ENCODE measurements around the gene AKT3.
"Not testable (repeated sequence)": the region's sequence is repeated elsewhere in the genome, so short reads cannot be mapped to it uniquely, and the experiment has no call there.

Gene AKT3

GRCh38 chr1:243850202-243850451 lies at the start of gene AKT3:
Gene AKT3 (minus strand): TSS chr1:243850243. CDS start chr1:243843170, 7,073 bp downstream.
- peak; percentile 79 for DNase-seq (ENCODE audit: low spot score)

- no peak for DNase-seq (ENCODE audit: low spot score)
Observed at GRCh38 chr1:243898278-243898677, 48.2 kb upstream of the AKT3 start.

- DNase-seq (ENCODE audit: low spot score): no peak
Observed at GRCh38 chr1:243896313-243896712, 46.3 kb upstream of the AKT3 start.

- no peak for DNase-seq (ENCODE audit: low spot score)
Observed at GRCh38 chr1:243892456-243892855, 42.4 kb upstream of the AKT3 start.

DNA sequence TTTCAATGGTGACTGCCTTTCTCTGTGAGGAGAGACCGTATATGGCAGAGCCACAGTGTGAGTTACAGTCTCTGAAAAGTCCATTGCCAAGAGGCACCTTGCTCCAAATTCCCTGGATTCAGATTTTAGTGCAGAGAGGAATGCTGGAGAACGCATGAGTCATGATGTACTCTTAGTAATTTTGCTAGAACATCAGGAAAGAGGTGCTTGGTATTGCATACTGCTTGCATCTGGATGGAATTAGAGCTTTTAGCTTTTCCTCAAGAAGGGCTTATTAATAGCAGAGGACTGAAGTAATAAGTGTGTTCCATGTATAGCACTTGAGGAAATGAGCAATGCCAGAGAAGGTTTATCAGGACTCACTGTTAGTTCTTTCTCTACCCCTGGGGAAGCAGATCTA lies 40.5 kb upstream of the AKT3 start:
- DNase-seq (ENCODE audit: low spot score): no peak

GRCh38 chr1:243885806-243886205 lies 35.8 kb upstream of the AKT3 start:
- DNase-seq (ENCODE audit: low spot score): no peak

- no peak for DNase-seq (ENCODE audit: low spot score)
Observed at GRCh38 chr1:243884603-243885002, 34.6 kb upstream of the AKT3 start.

- DNase-seq (ENCODE audit: low spot score): no peak
Observed at GRCh38 chr1:243883551-243883950, 33.5 kb upstream of the AKT3 start.

DNA sequence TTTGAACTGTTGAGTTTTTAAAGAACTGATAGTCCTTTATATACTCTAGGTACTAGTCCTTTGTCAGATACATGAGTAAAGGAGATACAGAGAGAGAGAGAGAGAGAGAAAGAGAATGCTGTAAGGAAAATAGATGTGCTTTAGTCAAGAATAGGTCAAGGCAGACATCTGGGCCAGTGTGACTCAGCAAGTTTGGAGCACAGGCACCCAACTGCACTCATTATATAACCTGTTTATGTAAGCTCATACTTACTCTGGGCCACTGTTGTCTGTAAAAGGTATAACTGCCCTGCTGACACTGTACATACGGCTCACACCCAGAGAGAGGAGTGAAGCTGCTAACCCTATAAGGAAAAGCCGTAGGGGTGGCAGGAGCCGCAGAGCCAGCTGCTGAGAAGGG lies 32.2 kb upstream of the AKT3 start:
- DNase-seq (ENCODE audit: low spot score): no peak

DNA sequence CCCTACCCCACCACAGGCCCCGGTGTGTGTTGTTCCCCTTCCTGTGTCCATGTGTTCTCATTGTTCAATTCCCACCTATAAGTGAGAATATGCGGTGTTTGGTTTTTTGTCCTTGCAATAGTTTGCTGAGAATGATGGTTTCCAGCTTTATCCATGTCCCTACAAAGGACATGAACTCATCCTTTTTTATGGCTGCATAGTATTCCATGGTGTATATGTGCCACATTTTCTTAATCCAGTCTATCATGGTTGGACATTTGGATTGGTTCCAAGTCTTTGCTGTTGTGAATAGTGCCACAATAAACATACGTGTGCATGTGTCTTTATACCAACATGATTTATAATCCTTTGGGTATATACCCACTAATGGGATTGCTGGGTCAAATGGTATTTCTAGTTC lies 27.0 kb upstream of the AKT3 start:
- not testable (repeated sequence) for DNase-seq (ENCODE audit: low spot score)

DNA sequence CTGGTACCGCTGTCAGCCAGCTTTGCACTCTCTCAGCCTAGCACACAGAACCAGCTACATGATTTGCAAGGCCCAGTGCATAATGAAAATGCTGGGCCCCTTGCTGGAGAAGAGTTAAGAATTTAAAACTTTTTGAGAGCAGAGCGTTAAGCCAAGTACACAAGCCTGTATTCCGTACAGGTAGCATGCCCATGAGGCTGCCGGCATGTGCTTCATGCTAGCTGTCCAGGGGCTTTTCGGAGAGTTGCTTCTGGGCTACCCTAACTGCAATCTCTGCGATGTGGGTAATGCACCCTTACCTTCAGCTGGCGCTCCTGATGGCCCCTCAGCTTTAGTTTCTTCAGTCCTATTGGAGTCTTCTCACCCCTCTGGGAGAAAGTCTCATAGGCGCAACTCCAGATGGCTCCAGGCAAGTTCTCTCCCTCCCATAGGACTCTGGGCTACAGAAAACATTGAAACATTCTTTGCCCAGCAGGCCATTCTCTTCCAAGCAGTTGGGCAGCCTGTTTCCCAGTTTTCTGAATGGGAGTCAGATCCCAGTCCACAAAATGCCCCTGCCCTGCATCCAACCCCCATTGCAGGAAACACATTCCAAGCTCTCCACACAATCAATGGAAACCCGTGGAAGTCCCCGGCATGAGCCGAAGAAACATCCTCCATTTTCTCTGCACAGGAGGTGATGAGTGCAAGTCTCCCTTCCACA lies 5.7 kb upstream of the AKT3 start:
- no peak for DNase-seq (ENCODE audit: low spot score)

GRCh38 chr1:243851765-243852164 lies 1.7 kb upstream of the AKT3 start:
- no peak for DNase-seq (ENCODE audit: low spot score)

GRCh38 chr1:243851257-243851756 lies 1.3 kb upstream of the AKT3 start:
- no peak for DNase-seq (ENCODE audit: low spot score)

GRCh38 chr1:243850452-243851256 lies 611 bp upstream of the AKT3 start:
- peak; percentile 27 for DNase-seq (ENCODE audit: low spot score)

- peak; percentile 15 for DNase-seq (ENCODE audit: low spot score)
Observed at GRCh38 chr1:243849421-243850201, 432 bp downstream of the AKT3 start.

- DNase-seq (ENCODE audit: low spot score): peak; percentile 43
Observed at GRCh38 chr1:243848858-243849420, 1.1 kb downstream of the AKT3 start.

DNA sequence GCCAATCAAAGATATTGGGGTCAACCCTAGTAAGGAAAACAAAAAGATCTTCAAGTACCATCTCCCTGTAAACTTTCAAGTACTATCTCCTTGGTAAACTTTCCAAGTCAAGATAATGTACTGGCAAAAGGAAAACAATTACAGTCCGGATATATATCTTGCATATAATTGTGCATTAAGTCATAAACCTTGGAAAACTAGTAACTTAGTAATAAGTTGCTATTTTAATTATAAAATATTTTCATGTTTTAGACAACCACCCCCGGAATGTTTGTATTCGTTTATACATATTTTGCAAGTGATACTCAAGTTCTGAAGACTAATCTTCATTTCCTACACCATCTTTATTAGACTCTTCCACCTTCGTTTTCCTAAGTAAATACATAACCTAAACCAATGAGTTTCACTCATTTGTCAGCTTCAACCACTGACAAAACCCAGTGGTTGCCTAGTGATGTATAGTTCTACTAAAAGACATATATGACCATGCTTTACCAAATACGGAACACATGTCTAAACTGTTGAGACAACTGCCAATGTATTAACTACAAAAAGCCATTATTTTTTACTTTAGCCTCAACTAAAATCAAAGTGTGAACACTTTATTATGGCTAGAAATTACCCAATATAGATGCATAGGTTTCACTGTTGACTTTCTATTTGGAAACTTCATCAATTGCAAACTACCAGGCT lies 1.7 kb downstream of the AKT3 start:
- no peak for DNase-seq (ENCODE audit: low spot score)

- no peak for DNase-seq (ENCODE audit: low spot score)
Observed at GRCh38 chr1:243846761-243847160, 3.3 kb downstream of the AKT3 start.

- DNase-seq (ENCODE audit: low spot score): no peak
Observed at GRCh38 chr1:243845888-243846287, 4.2 kb downstream of the AKT3 start.

DNA sequence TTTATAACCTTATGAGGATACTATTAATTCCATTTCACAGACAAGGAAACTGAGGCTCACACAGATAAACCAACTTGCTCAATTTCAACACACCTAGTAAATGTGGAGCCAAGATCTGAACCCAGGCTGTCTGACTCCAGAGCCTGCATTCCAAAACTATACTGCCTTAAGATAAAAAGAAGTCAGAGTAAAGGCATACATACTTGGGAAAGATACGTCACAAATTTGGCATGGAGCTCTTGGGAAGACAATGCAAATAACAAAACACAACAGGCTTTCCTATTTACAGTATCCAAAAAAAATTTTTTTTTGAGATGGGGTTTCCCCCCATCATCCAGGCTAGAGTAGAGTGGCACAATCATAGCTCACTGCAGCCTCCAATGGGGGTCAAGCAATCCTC lies 5.9 kb downstream of the AKT3 start:
- no peak for DNase-seq (ENCODE audit: low spot score)

DNA sequence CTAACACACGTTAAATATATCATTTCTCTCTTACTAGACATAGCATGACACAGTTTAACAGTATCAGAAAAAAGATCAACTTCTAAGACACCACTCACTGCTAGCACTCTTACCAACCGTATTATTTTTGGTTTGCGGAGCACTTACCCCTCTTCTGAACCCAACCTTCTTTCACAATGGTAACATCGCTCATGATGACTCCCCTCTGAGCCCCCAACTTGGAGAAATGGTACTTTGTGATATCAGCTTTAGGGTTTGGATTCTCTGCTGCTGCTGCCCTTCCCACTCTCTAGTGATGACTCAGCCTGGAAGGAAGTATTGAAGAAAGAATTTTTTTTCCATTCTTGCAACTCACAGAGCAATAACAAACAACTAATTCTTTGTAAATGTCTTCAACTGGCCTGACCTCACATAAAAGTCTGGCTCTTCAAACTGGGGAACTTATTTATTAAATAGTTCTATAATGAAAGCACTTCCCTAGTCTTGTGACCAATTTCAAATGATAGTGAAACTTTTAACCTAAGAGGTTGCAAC lies 7.0 kb downstream of the AKT3 start:
- peak; percentile 11 for DNase-seq (ENCODE audit: low spot score)

DNA sequence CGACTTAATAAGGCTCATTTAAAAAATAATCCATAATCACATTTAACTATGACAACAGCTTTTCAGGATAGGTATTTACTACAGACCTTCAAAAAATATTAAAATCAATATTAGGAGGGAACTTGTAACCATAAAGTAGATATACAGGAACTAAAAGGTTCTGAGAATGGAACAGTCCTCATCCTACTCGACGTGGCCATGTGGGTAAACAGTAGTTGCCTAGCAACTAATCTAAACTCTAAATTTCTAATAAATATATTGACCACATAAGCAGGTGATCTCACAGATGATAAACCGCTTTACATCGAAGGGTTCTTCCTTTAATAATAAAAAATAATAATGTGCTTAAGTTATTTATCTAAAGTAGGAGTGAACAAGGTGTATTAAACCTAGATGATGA lies 7.9 kb downstream of the AKT3 start:
- DNase-seq (ENCODE audit: low spot score): no peak
